Stomach smooth muscle (tissue), 2 donors: Measurements from ENCODE around the gene POTEJ.
"Not testable (repeated sequence)": the region's sequence is repeated elsewhere in the genome, so short reads cannot be mapped to it uniquely, and the experiment has no call there.

Source experiments
- H3K27ac ChIP-seq: one replicate; pipeline ENCODE4 v1.7.0; 2013; ENCODE audit warnings: mild to moderate bottlenecking, low read length, inconsistent platforms
- H3K27me3 ChIP-seq, 2 donors: one replicate each; pipeline ENCODE4 v1.7.0; 2013; ENCODE audit warnings: low read length in 2 of 2; ENCODE audit not compliant: insufficient read depth in 2 of 2, control insufficient read depth in 1 of 2
- H3K36me3 ChIP-seq, 2 donors: one replicate each; pipeline ENCODE4 v1.7.0; 2013; ENCODE audit warnings: low read length in 2 of 2; ENCODE audit not compliant: control insufficient read depth in 2 of 2, insufficient read depth in 2 of 2
- H3K4me1 ChIP-seq: one replicate; pipeline ENCODE4 v1.7.0; 2013; ENCODE audit warnings: low read length; ENCODE audit not compliant: control insufficient read depth, insufficient read depth
- H3K4me3 ChIP-seq, 2 donors: one replicate each; pipeline ENCODE4 v1.7.0; 2013; ENCODE audit warnings: low read length in 2 of 2
- H3K9ac ChIP-seq, 2 donors: one replicate each; pipeline ENCODE4 v1.7.0; 2013; ENCODE audit warnings: low read length in 2 of 2, mild to moderate bottlenecking in 1 of 2
- H3K9me3 ChIP-seq, 2 donors: one replicate each; pipeline ENCODE4 v1.7.0; 2013; ENCODE audit warnings: low read length in 2 of 2; ENCODE audit not compliant: control insufficient read depth in 2 of 2
- donor health status: healthy.
- donor health status: Pancreatic carcinoma.

POTEJ gene

GRCh38 chr2:130611140-130611539 is at the start of gene POTEJ:
TSS of gene POTEJ (plus strand) at chr2:130611440. CDS start at chr2:130611533, 93 bp downstream.
- H3K27me3 ChIP-seq, H3K9me3 ChIP-seq, H3K4me3 ChIP-seq, H3K9ac ChIP-seq, H3K4me1 ChIP-seq, H3K36me3 ChIP-seq, H3K27ac ChIP-seq: not testable (repeated sequence)

GRCh38 chr2:130566165-130566564 is 45.1 kb upstream of the POTEJ start:
- not testable (repeated sequence) for H3K27ac ChIP-seq, H3K4me1 ChIP-seq, H3K27me3 ChIP-seq, H3K9ac ChIP-seq, H3K36me3 ChIP-seq, H3K9me3 ChIP-seq, H3K4me3 ChIP-seq

- not testable (repeated sequence) for H3K27me3 ChIP-seq
Observed at GRCh38 chr2:130571929-130572328, 39.3 kb upstream of the POTEJ start.

GRCh38 chr2:130574230-130574629 is 37.0 kb upstream of the POTEJ start:
- not testable (repeated sequence) for H3K9ac ChIP-seq, H3K4me3 ChIP-seq, H3K27ac ChIP-seq, H3K9me3 ChIP-seq, H3K36me3 ChIP-seq, H3K27me3 ChIP-seq, H3K4me1 ChIP-seq

More at GRCh38 chr2:130571929-130572328, 39.3 kb upstream of the POTEJ start:
- not testable (repeated sequence) for H3K9me3 ChIP-seq, H3K4me3 ChIP-seq, H3K4me1 ChIP-seq, H3K27ac ChIP-seq, H3K36me3 ChIP-seq, H3K9ac ChIP-seq

GRCh38 chr2:130576209-130576784 is 34.9 kb upstream of the POTEJ start:
- H3K9me3 ChIP-seq, H3K9ac ChIP-seq, H3K4me3 ChIP-seq, H3K36me3 ChIP-seq, H3K27me3 ChIP-seq, H3K27ac ChIP-seq, H3K4me1 ChIP-seq: not testable (repeated sequence)

- H3K4me3 ChIP-seq, H3K9ac ChIP-seq, H3K4me1 ChIP-seq, H3K36me3 ChIP-seq, H3K27ac ChIP-seq, H3K9me3 ChIP-seq, H3K27me3 ChIP-seq: not testable (repeated sequence)
Observed at GRCh38 chr2:130577559-130577958, 33.7 kb upstream of the POTEJ start.

GRCh38 chr2:130579121-130579520 is 32.1 kb upstream of the POTEJ start:
- not testable (repeated sequence) for H3K27me3 ChIP-seq, H3K27ac ChIP-seq, H3K4me1 ChIP-seq, H3K4me3 ChIP-seq, H3K9me3 ChIP-seq, H3K36me3 ChIP-seq, H3K9ac ChIP-seq

GRCh38 chr2:130581491-130581890 is 29.7 kb upstream of the POTEJ start:
- H3K27me3 ChIP-seq, H3K4me1 ChIP-seq, H3K36me3 ChIP-seq, H3K9ac ChIP-seq, H3K4me3 ChIP-seq, H3K27ac ChIP-seq, H3K9me3 ChIP-seq: not testable (repeated sequence)

GRCh38 chr2:130582970-130583369 is 28.3 kb upstream of the POTEJ start:
- not testable (repeated sequence) for H3K9me3 ChIP-seq, H3K27ac ChIP-seq, H3K4me1 ChIP-seq, H3K36me3 ChIP-seq, H3K4me3 ChIP-seq, H3K9ac ChIP-seq, H3K27me3 ChIP-seq

- H3K4me3 ChIP-seq, H3K9ac ChIP-seq, H3K4me1 ChIP-seq, H3K36me3 ChIP-seq, H3K27me3 ChIP-seq, H3K27ac ChIP-seq, H3K9me3 ChIP-seq: not testable (repeated sequence)
Observed at GRCh38 chr2:130583582-130583981, 27.7 kb upstream of the POTEJ start.

- H3K9me3 ChIP-seq, H3K4me1 ChIP-seq, H3K4me3 ChIP-seq, H3K36me3 ChIP-seq, H3K27me3 ChIP-seq, H3K9ac ChIP-seq, H3K27ac ChIP-seq: not testable (repeated sequence)
Observed at GRCh38 chr2:130584726-130585125, 26.5 kb upstream of the POTEJ start.
